H1 (cell line): ENCODE data around the gene HOXA10. TPM values are rescaled to one million over a fixed set of nuclear protein-coding genes. Genes with fewer than 3 reads are reported as not detected.

Experiments
- CTCF ChIA-PET: fragments of 300-600 bp; sonication (Branson Sonifier 250); formaldehyde crosslinking; loops from one replicate; lab custom pipeline; 2021; ENCODE audit not compliant: partially characterized antibody; lab: Charles Lee
- POLR2A ChIA-PET: fragments of 300-600 bp; sonication (Branson Sonifier 250); formaldehyde crosslinking; loops from one replicate; lab custom pipeline; 2021; ENCODE audit warnings: inconsistent platforms; ENCODE audit not compliant: partially characterized antibody; lab: Charles Lee
- DNase-seq, 2 experiments: peaks; one replicate each; pipeline versions ENCODE4 v3.0.0 to v3.0.0-alpha.2; 2010 to 2022; ENCODE audit warnings: low spot score in 2 of 2, low read depth in 1 of 2, mixed read lengths in 1 of 2
- FAIRE-seq: peaks from 2 replicates; lab custom pipeline; 2011; peaks lifted over from hg19 to GRCh38; lab: Jason Lieb, UNC
- H2AFZ ChIP-seq: 2 replicates; pipeline ENCODE4 v1.8.1; 2012; ENCODE audit warnings: low read length, inconsistent platforms
- H2AK5ac ChIP-seq: 2 replicates; pipeline ENCODE4 v1.6.1; 2013; ENCODE audit warnings: low read depth, low read length
- H2BK120ac ChIP-seq: replicated peaks from 2 replicates; pipeline ENCODE3; 2013; ENCODE audit warnings: low read depth, low read length, inconsistent platforms
- H2BK12ac ChIP-seq: 2 replicates; pipeline ENCODE4 v1.6.1; 2013; ENCODE audit warnings: low read depth, low read length
- H2BK15ac ChIP-seq: 2 replicates; pipeline ENCODE4 v1.6.1; 2013; ENCODE audit warnings: low read length
- H2BK20ac ChIP-seq: 2 replicates; pipeline ENCODE4 v1.6.1; 2013; ENCODE audit warnings: low read length
- H2BK5ac ChIP-seq: 2 replicates; pipeline ENCODE4 v1.6.1; 2013; ENCODE audit warnings: low read depth, low read length
- H3K14ac ChIP-seq: 2 replicates; pipeline ENCODE4 v1.6.1; 2013; ENCODE audit warnings: inconsistent platforms; ENCODE audit not compliant: insufficient read length
- H3K18ac ChIP-seq: 2 replicates; pipeline ENCODE4 v1.6.1; 2013; ENCODE audit warnings: low read length; ENCODE audit errors: extremely low read depth
- H3K23ac ChIP-seq: 2 replicates; pipeline ENCODE4 v1.6.1; 2013; ENCODE audit warnings: inconsistent platforms; ENCODE audit not compliant: insufficient read length
- H3K23me2 ChIP-seq: 2 replicates; pipeline ENCODE4 v1.6.1; 2013; ENCODE audit warnings: low read depth, low read length
- H3K27ac ChIP-seq: 2 replicates; pipeline ENCODE4 v1.6.1; 2011; ENCODE audit warnings: low read depth, low read length, inconsistent platforms
- H3K27me3 ChIP-seq, 4 experiments: replicated peaks in 1 of 4; 1 replicate in 1 of 4; 2 replicates in 3 of 4; pipeline versions ENCODE4 v1.6.1 to v1.8.1; 2011 to 2013; ENCODE audit warnings: low read length in 3 of 4, mild to moderate bottlenecking in 3 of 4, inconsistent platforms in 2 of 4, mixed read lengths in 2 of 4, moderate library complexity in 1 of 4; ENCODE audit not compliant: control insufficient read depth in 3 of 4, insufficient read depth in 3 of 4; ENCODE audit errors: extremely low read depth in 1 of 4
- H3K36me3 ChIP-seq, 4 experiments: 2 replicates each; pipeline versions ENCODE4 v1.6.1 to v1.8.1; 2011 to 2013; ENCODE audit warnings: mild to moderate bottlenecking in 4 of 4, low read length in 3 of 4, moderate library complexity in 2 of 4, control low read depth in 1 of 4, inconsistent platforms in 1 of 4; ENCODE audit not compliant: insufficient read depth in 4 of 4, control insufficient read depth in 2 of 4
- H3K4ac ChIP-seq: replicated peaks from 2 replicates; pipeline ENCODE3; 2013; ENCODE audit warnings: low read length, low read depth, mixed read lengths, inconsistent platforms; ENCODE audit not compliant: insufficient read length
- H3K4me1 ChIP-seq, 4 experiments: replicated peaks in 1 of 4; 1 replicate in 1 of 4; 2 replicates in 3 of 4; pipeline versions ENCODE4 v1.6.1 to v1.8.1; 2011 to 2013; ENCODE audit warnings: low read length in 3 of 4, inconsistent platforms in 2 of 4, mixed read lengths in 1 of 4; ENCODE audit not compliant: insufficient read depth in 4 of 4, control insufficient read depth in 3 of 4
- H3K4me2 ChIP-seq, 2 experiments: 2 replicates each; pipeline versions ENCODE4 v1.6.1 to v1.8.1; 2011 to 2013; ENCODE audit warnings: low read depth in 2 of 2, low read length in 2 of 2, control low read depth in 1 of 2, inconsistent platforms in 1 of 2, mild to moderate bottlenecking in 1 of 2; ENCODE audit not compliant: insufficient read depth in 1 of 2
- H3K4me3 ChIP-seq, 4 experiments: fragments of 200-600, 300-600 bp in 1 of 4; sonication (generic), shearing (Covaris generic), sonication (Bioruptor Twin) in 1 of 4; 2 replicates each; pipeline versions ENCODE4 v1.5.1 to v1.8.1; 2011 to 2016; ENCODE audit warnings: low read length in 4 of 4, low read depth in 3 of 4, control low read depth in 2 of 4, inconsistent platforms in 2 of 4, mild to moderate bottlenecking in 2 of 4, mixed read lengths in 1 of 4, moderate library complexity in 1 of 4; ENCODE audit not compliant: insufficient read depth in 2 of 4; ENCODE audit errors: extremely low read depth in 1 of 4
- H3K56ac ChIP-seq: replicated peaks from 2 replicates; pipeline ENCODE3; 2013; ENCODE audit warnings: low read depth, mild to moderate bottlenecking, mixed read lengths, low read length, inconsistent platforms; ENCODE audit not compliant: insufficient read length
- H3K79me1 ChIP-seq: 2 replicates; pipeline ENCODE4 v1.6.1; 2013; ENCODE audit warnings: low read depth, low read length, control low read depth
- H3K79me2 ChIP-seq, 2 experiments: 2 replicates each; pipeline versions ENCODE4 v1.6.1 to v1.8.1; 2012 to 2013; ENCODE audit warnings: low read length in 2 of 2, mild to moderate bottlenecking in 2 of 2, inconsistent platforms in 1 of 2; ENCODE audit not compliant: insufficient read depth in 2 of 2, control insufficient read depth in 1 of 2
- H3K9ac ChIP-seq, 4 experiments: replicated peaks in 1 of 4; 1 replicate in 1 of 4; 2 replicates in 3 of 4; pipeline versions ENCODE4 v1.6.1 to v1.8.1; 2011 to 2013; ENCODE audit warnings: low read depth in 3 of 4, low read length in 3 of 4, control low read depth in 2 of 4, mild to moderate bottlenecking in 2 of 4, moderate library complexity in 2 of 4, inconsistent platforms in 1 of 4; ENCODE audit errors: extremely low read depth in 1 of 4
- H3K9me3 ChIP-seq, 2 experiments: 2 replicates each; pipeline versions ENCODE4 v1.6.1 to v1.8.1; 2012 to 2013; ENCODE audit warnings: mild to moderate bottlenecking in 2 of 2, moderate library complexity in 2 of 2, control low read depth in 1 of 2, inconsistent platforms in 1 of 2, low read depth in 1 of 2, low read length in 1 of 2, mixed read lengths in 1 of 2; ENCODE audit not compliant: insufficient read depth in 2 of 2
- H4K20me1 ChIP-seq, 2 experiments: replicated peaks in 1 of 2; 2 replicates each; pipeline versions ENCODE3 to v1.8.1; 2011 to 2013; ENCODE audit warnings: inconsistent platforms in 2 of 2, low read length in 2 of 2, mild to moderate bottlenecking in 1 of 2; ENCODE audit not compliant: insufficient read depth in 2 of 2, control insufficient read depth in 1 of 2
- H4K5ac ChIP-seq: 2 replicates; pipeline ENCODE4 v1.6.1; 2013; ENCODE audit warnings: low read length, low read depth, mixed read lengths, inconsistent platforms; ENCODE audit not compliant: insufficient read length
- H4K8ac ChIP-seq: 2 replicates; pipeline ENCODE4 v1.8.0; 2013; ENCODE audit warnings: mild to moderate bottlenecking, moderate library complexity, low read length, inconsistent platforms; ENCODE audit not compliant: insufficient read depth; ENCODE audit errors: extremely low read depth
- H4K91ac ChIP-seq: replicated peaks from 2 replicates; pipeline ENCODE3; 2013; ENCODE audit warnings: low read length, mixed read lengths, inconsistent platforms; ENCODE audit not compliant: insufficient read length
- BRCA1 ChIP-seq: IDR thresholded peaks from 2 replicates; pipeline ENCODE4 v1.6.1; 2012; ENCODE audit warnings: low read depth, low read length, improper control_type of control experiment
- EZH2 ChIP-seq: fragments of 200-600 bp; sonication (generic); IDR thresholded peaks from 2 replicates; pipeline ENCODE4 v1.7.1; 2012; ENCODE audit warnings: low read depth, mild to moderate bottlenecking, moderate library complexity, low read length, inconsistent platforms; ENCODE audit not compliant: severe bottlenecking
- RNF2 ChIP-seq: fragments of 200-900, 300-1000 bp; sonication (generic); IDR thresholded peaks from 2 replicates; pipeline ENCODE4 v1.7.1; 2016; ENCODE audit warnings: borderline replicate concordance, low read depth, mild to moderate bottlenecking, antibody characterized with exemption, low read length; ENCODE audit not compliant: poor library complexity, severe bottlenecking; ENCODE audit errors: missing control alignments
- WGBS, 2 experiments: shearing (Covaris generic) in 1 of 2; methylation state at CpG; one replicate each; pipeline versions ENCODE4 v1.1.6 to v1.1.7; 2013 to 2015; ENCODE audit warnings: low lambda C conversion rate in 2 of 2, mixed read lengths in 2 of 2, inconsistent platforms in 1 of 2, low coverage in 1 of 2, missing lambda C conversion rate in 1 of 2; ENCODE audit not compliant: insufficient replicate concordance in 2 of 2, insufficient coverage in 1 of 2, insufficient read length in 1 of 2; ENCODE audit errors: extremely low coverage in 1 of 2, missing lambda C conversion rate in 1 of 2; 5-methylcytosine and 5-hydroxymethylcytosine counted together
- polyA plus RNA-seq, 7 experiments: library from polyadenylated mRNA; depleted of rRNA in 3 of 7; stranded (reverse) in 5 of 7; unstranded in 2 of 7; fragments of >200 nt in 5 of 7; fragments of 200-250 nt in 2 of 7; gene quantifications; 1 replicate in 5 of 7; 2 replicates in 1 of 7; 4 replicates in 1 of 7; pipeline versions ENCODE4 v1.2.1 to v1.2.3, GENCODE V29; 2011 to 2013; ENCODE audit warnings: missing spikeins in 2 of 7, mixed read lengths in 2 of 7
- total RNA-seq: library from RNA; stranded (reverse); fragmentation: NEBNext Ultra II Directional; extraction: Animal tissue kit (Norgen Biotek cat#: 25700); gene quantifications from 2 replicates; pipeline ENCODE4 v1.2.1, GENCODE V29; 2021

Gene HOXA10
- total and polyA plus RNA-seq, 2 of the 8 experiments (the other 6 are each of a cell fraction or from before 2014, with no cell fraction given) = not detected

- no peak overlapping the region for H4K5ac ChIP-seq
- H3K56ac ChIP-seq = no peak overlapping the region
- ChIA-PET POLR2A (interaction anchor here (1.0 kb wide), 1 partner anchor 11 kb away, joined by 3 read pairs; no protein-coding TSS in a partner anchor), CTCF (interaction anchor here (0.7 to 3.9 kb wide), 11 partner anchors 8 to 882 kb away, joined by 3 to 23 read pairs (median 4); no protein-coding TSS in a partner anchor)
- H2AFZ ChIP-seq = no peak overlapping the region
- H3K18ac ChIP-seq = no peak overlapping the region
- H3K79me2 ChIP-seq = no peaks in the 10 kb centered on the region
- no peak overlapping the region; the same call in 1 of the 2 replicates for H2AK5ac ChIP-seq
- no peak overlapping the region for H3K27ac ChIP-seq
- H3K14ac ChIP-seq = no peak overlapping the region
- TF ChIP-seq BRCA1 (no peak), RNF2 (peak; percentile 84), EZH2 (peak; percentile 97)
- TF ChIP-seq, all 59 proteins: peak for 2
- Histone ChIP-seq H3K4me2 (no peak overlapping the region; a peak in 1 of 4 replicates), H3K4ac (no peak overlapping the region), H3K23me2 (no peaks in the 10 kb centered on the region; the same call in 1 of the 2 replicates), H3K9me3 (no peaks in the 10 kb centered on the region; a peak in 1 of 4 replicates), H4K20me1 (peaks cover 30 to 41% of the 10 kb centered on the region in 2 experiments), H3K4me3 (no peak overlapping the region), H4K8ac (no peak overlapping the region), H4K91ac (no peak overlapping the region), H3K79me1 (no peaks in the 10 kb centered on the region; the same call in 1 of the 2 replicates), H3K27me3 (peaks cover 83 to 100% (median 95%) of the 10 kb centered on the region in 4 experiments), H3K36me3 (peaks cover 0 to 11% (median 0%) of the 10 kb centered on the region in 4 experiments; a peak in 1 of 8 replicates), H2BK120ac (no peak overlapping the region), H2BK15ac (0 out of 2 replicates have a peak overlapping the region, but pooled peaks have one; percentile 14), H3K23ac (no peak overlapping the region), H3K4me1 (peaks cover 0 to 8% (median 2%) of the 10 kb centered on the region in 4 experiments; a peak in 5 of 7 replicates), H3K9ac (no peak overlapping the region), H2BK20ac (no peak overlapping the region), H2BK5ac (no peak overlapping the region), H2BK12ac (no peak overlapping the region)
- FAIRE-seq = no peak
- 22% methylated on average over 29 of the region's 29 CpGs; no CpG with 5 or more reads in 1 of the 2 experiments for WGBS, 2 experiments
- peak in 1 of 2 experiments; percentile 52 for DNase-seq
Observed at GRCh38 chr7:27198138-27198841, 24.2 kb upstream of the HOXA10 start.
